Spinal cord (tissue), 10 donors: ENCODE measurements around the gene KCNJ13. TPM values are rescaled to one million over a fixed set of nuclear protein-coding genes. Genes with fewer than 3 reads are reported as not detected.

ENCODE experiments used
- DNase-seq, 6 donors: peaks; one replicate each; pipeline versions ENCODE4 v3.0.0 to v3.0.0-alpha.2; 2013 to 2015; ENCODE audit warnings: low spot score in 6 of 6, low read depth in 4 of 6
- H3K27ac ChIP-seq: one replicate; pipeline ENCODE4 v1.5.1; 2013; ENCODE audit warnings: low read depth, low read length, control low read depth
- H3K27me3 ChIP-seq: one replicate; pipeline ENCODE4 v1.6.1; 2013; ENCODE audit warnings: low read length; ENCODE audit not compliant: control insufficient read depth, insufficient read depth
- H3K36me3 ChIP-seq: one replicate; pipeline ENCODE4 v1.6.1; 2013; ENCODE audit warnings: low read length; ENCODE audit not compliant: control insufficient read depth, insufficient read depth
- H3K4me1 ChIP-seq: one replicate; pipeline ENCODE4 v1.6.1; 2013; ENCODE audit warnings: low read length; ENCODE audit not compliant: control insufficient read depth, insufficient read depth
- H3K4me3 ChIP-seq: one replicate; pipeline ENCODE4 v1.5.1; 2013; ENCODE audit warnings: low read depth, low read length, control low read depth
- H3K9me3 ChIP-seq: one replicate; pipeline ENCODE4 v1.6.1; 2013; ENCODE audit warnings: low read length; ENCODE audit not compliant: control insufficient read depth, insufficient read depth
- WGBS: methylation state at CpG from one replicate; pipeline ENCODE4 v1.1.5; 2013; ENCODE audit warnings: missing lambda C conversion rate; ENCODE audit not compliant: insufficient coverage; 5-methylcytosine and 5-hydroxymethylcytosine counted together
- polyA plus RNA-seq, 2 donors: library from polyadenylated mRNA; unstranded; fragments of 120-200 nt; gene quantifications; one replicate each; pipeline ENCODE4 v1.2.1, GENCODE V29; 2013; ENCODE audit not compliant: insufficient read length in 2 of 2
- total RNA-seq, 2 donors: library from RNA; depleted of rRNA in 1 of 2; stranded (reverse); fragments of 120-200 nt in 1 of 2; fragments of >200 nt in 1 of 2; gene quantifications; one replicate each; pipeline versions ENCODE4 v1.2.3 to v1.2.4, GENCODE V29; 2013 to 2014
- donor health status: healthy.

The KCNJ13 gene
- total and polyA plus RNA-seq, 4 donors: 0.24 to 94.8 (median 9.3) TPM

- peak overlapping the region; percentile 59 for H3K27ac ChIP-seq
- H3K4me3 ChIP-seq: no peak overlapping the region
- no peaks in the 10 kb centered on the region for H3K4me1 ChIP-seq
- no peaks in the 10 kb centered on the region for H3K36me3 ChIP-seq
- no peaks in the 10 kb centered on the region for H3K27me3 ChIP-seq
- H3K9me3 ChIP-seq: no peaks in the 10 kb centered on the region
- peak in 1 of 6 donors; percentile 16 for DNase-seq
- 80% methylated on average over 1 of the region's 5 CpGs for WGBS
These were observed 911 bp upstream of the KCNJ13 start for GRCh38 chr2:232777276-232777675.

- no peak for DNase-seq
- WGBS: 95% methylated on average over 4 of the region's 9 CpGs
- Histone ChIP-seq H3K4me1 (no peaks in the 10 kb centered on the region), H3K36me3 (no peaks in the 10 kb centered on the region), H3K4me3 (no peak overlapping the region), H3K27ac (no peak overlapping the region), H3K27me3 (no peaks in the 10 kb centered on the region), H3K9me3 (no peaks in the 10 kb centered on the region)
These were observed 2.5 kb downstream of the KCNJ13 start for GRCh38 chr2:232773815-232774214.

GRCh38 chr2:232772531-232772930, 3.8 kb downstream of the KCNJ13 start:
- no peak for DNase-seq
- Histone ChIP-seq H3K9me3 (no peaks in the 10 kb centered on the region), H3K36me3 (no peaks in the 10 kb centered on the region), H3K27me3 (no peaks in the 10 kb centered on the region), H3K4me1 (no peaks in the 10 kb centered on the region), H3K27ac (no peak overlapping the region), H3K4me3 (no peak overlapping the region)
- no CpG with 5 or more reads among the region's 2 CpGs for WGBS

DNA sequence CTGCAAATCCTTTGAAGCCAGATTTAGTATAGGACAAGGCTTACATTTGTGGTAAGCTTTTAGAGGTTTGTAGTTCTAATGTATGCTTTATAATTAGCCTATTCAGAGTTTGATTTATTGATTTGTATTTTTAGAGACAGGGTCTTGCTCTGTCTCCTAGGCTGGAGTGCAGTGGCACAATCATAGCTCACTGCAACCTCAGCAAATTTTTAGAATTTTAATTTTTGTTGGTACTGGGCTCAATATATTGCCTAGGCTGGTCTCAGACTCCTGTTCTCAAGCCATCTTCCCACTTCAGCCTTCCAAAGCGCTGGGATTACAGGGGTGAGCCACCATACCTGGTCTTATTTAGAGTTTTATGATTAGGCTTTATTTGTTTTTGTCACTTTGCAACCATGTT, 4.5 kb downstream of the KCNJ13 start:
- no peak for DNase-seq
- Histone ChIP-seq H3K9me3 (no peaks in the 10 kb centered on the region), H3K27ac (no peak overlapping the region), H3K36me3 (no peaks in the 10 kb centered on the region), H3K27me3 (no peaks in the 10 kb centered on the region), H3K4me1 (no peaks in the 10 kb centered on the region), H3K4me3 (no peak overlapping the region)
- WGBS: no CpG with 5 or more reads among the region's 1 CpG

DNA sequence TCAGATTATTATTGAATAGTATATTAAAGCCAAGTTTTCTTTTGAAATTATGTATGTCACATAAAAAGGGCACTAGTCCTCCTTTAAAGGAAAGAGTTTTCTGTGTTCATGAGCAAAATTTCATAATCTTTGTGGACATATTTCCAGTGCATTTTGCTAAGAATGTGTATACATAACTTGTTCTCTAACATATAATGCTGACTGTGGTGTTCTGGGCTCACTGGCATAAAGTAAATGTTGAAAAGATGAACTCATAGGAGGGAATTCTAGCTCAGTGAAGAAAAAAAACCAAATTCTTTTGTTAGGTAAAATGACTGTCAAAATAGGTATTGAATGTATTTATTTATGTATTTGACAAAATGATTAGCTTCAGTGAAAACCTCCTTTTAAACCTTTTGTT, 6.2 kb downstream of the KCNJ13 start:
- no peak overlapping the region for H3K27ac ChIP-seq
- H3K36me3 ChIP-seq: no peaks in the 10 kb centered on the region
- DNase-seq: no peak
- no peaks in the 10 kb centered on the region for H3K4me1 ChIP-seq
- H3K4me3 ChIP-seq: no peak overlapping the region
- no peaks in the 10 kb centered on the region for H3K9me3 ChIP-seq
- H3K27me3 ChIP-seq: no peaks in the 10 kb centered on the region

- Histone ChIP-seq H3K9me3 (no peaks in the 10 kb centered on the region), H3K27me3 (no peaks in the 10 kb centered on the region), H3K4me1 (no peaks in the 10 kb centered on the region), H3K4me3 (no peak overlapping the region), H3K36me3 (peaks cover 8% of the 10 kb centered on the region), H3K27ac (no peak overlapping the region)
- WGBS: no CpG with 5 or more reads among the region's 1 CpG
- no peak for DNase-seq
These were observed 8.5 kb downstream of the KCNJ13 start for GRCh38 chr2:232767866-232768265.

- Histone ChIP-seq H3K36me3 (peaks cover 16% of the 10 kb centered on the region), H3K27ac (no peak overlapping the region), H3K9me3 (no peaks in the 10 kb centered on the region), H3K4me1 (no peaks in the 10 kb centered on the region), H3K27me3 (no peaks in the 10 kb centered on the region), H3K4me3 (no peak overlapping the region)
- peak in 2 of 6 donors; percentile 48 to 77 for DNase-seq
- WGBS: no CpG with 5 or more reads among the region's 3 CpGs
These were observed 15.0 kb downstream of the KCNJ13 start for GRCh38 chr2:232761301-232761907.

- H3K4me3 ChIP-seq: no peak overlapping the region
- H3K27me3 ChIP-seq: no peaks in the 10 kb centered on the region
- no peak for DNase-seq
- peaks cover 18% of the 10 kb centered on the region for H3K36me3 ChIP-seq
- H3K4me1 ChIP-seq: no peaks in the 10 kb centered on the region
- WGBS: no CpG with 5 or more reads among the region's 2 CpGs
- H3K27ac ChIP-seq: no peak overlapping the region
- no peaks in the 10 kb centered on the region for H3K9me3 ChIP-seq
These were observed 18.5 kb downstream of the KCNJ13 start for GRCh38 chr2:232757905-232758304.

DNA sequence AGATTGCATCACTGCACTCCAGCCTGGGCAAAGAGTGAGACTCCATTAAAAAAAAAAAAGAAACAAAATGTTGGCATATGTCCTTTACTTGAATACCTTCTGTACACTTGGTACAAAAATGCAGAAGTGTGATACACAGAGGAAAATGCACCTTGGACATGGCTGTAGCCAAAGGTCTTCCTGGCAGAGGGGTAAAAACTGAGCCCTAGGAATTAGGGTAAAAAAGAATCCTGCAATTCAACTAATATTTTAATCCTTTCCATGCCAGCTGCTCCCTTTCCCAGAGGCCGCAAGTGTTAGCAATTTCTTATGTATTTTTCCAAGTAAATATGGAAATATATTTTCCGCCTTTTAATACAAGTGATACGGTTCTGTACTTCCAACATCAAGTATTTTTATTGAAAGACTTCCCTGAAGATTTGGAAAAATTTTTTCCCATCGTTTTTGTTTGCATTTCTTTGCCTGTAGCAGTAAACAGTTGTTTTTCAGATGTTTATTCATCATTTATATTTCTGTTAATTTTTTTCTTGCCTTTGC, 26.2 kb downstream of the KCNJ13 start:
- WGBS: no CpG with 5 or more reads among the region's 4 CpGs
- no peak for DNase-seq
- Histone ChIP-seq H3K27me3 (no peaks in the 10 kb centered on the region), H3K36me3 (peaks cover 35% of the 10 kb centered on the region), H3K4me3 (no peak overlapping the region), H3K9me3 (no peaks in the 10 kb centered on the region), H3K27ac (no peak overlapping the region), H3K4me1 (no peaks in the 10 kb centered on the region)

GRCh38 chr2:232749331-232749730, 27.0 kb downstream of the KCNJ13 start:
- Histone ChIP-seq H3K4me3 (no peak overlapping the region), H3K9me3 (no peaks in the 10 kb centered on the region), H3K27ac (no peak overlapping the region), H3K36me3 (peaks cover 33% of the 10 kb centered on the region), H3K27me3 (no peaks in the 10 kb centered on the region), H3K4me1 (no peaks in the 10 kb centered on the region)
- no peak for DNase-seq
- WGBS: 82% methylated on average over 1 of the region's 3 CpGs
